SK-N-SH treated with all-trans-retinoic acid at 6 μM for 48 hours (cell line): ENCODE measurements around the gene LPIN2.

Experiments
- ATAC-seq: fragments of 200-7000 bp; cut with Tn5 transposase; 3 replicates; pipeline ENCODE4 v1.9.1; 2020; ENCODE audit warnings: mild to moderate bottlenecking, moderate library complexity
- ARNTL ChIP-seq: fragments of 450-650 bp; formaldehyde crosslinking; IDR thresholded peaks from 2 replicates; pipeline ENCODE4 v1.5.0; 2020; ENCODE audit warnings: low read depth, mild to moderate bottlenecking, moderate library complexity, borderline replicate concordance
- CREB5 ChIP-seq: fragments of 250-450 bp; sonication (Bioruptor Pico); IDR thresholded peaks from 2 replicates; pipeline ENCODE4 v1.5.1; 2020; ENCODE audit warnings: low read depth, mild to moderate bottlenecking, moderate library complexity
- CSDC2 ChIP-seq: fragments of 250-450 bp; sonication (Bioruptor Pico); IDR thresholded peaks from 2 replicates; pipeline ENCODE4 v1.5.0; 2020; ENCODE audit warnings: mild to moderate bottlenecking, moderate library complexity
- ESRRG ChIP-seq: fragments of 250-450 bp; sonication (Bioruptor Pico); IDR thresholded peaks from 2 replicates; pipeline ENCODE4 v1.6.1; 2021; ENCODE audit warnings: mild to moderate bottlenecking
- GLIS3 ChIP-seq: fragments of 250-450 bp; sonication (Bioruptor Pico); IDR thresholded peaks from 2 replicates; pipeline ENCODE4 v1.5.0; 2020; ENCODE audit warnings: mild to moderate bottlenecking, moderate library complexity
- ISL1 ChIP-seq: fragments of 250-450 bp; sonication (Bioruptor Pico); IDR thresholded peaks from 2 replicates; pipeline ENCODE4 v2.1.2; 2022; ENCODE audit warnings: mild to moderate bottlenecking, moderate library complexity
- OSR1 ChIP-seq: fragments of 250-450 bp; sonication (Bioruptor Pico); IDR thresholded peaks from 2 replicates; pipeline ENCODE4 v1.8.0; 2022; ENCODE audit warnings: moderate library complexity, mild to moderate bottlenecking, inconsistent platforms
- PATZ1 ChIP-seq: fragments of 250-450 bp; sonication (Bioruptor Pico); IDR thresholded peaks from 2 replicates; pipeline ENCODE4 v1.8.0; 2020; ENCODE audit warnings: mild to moderate bottlenecking, moderate library complexity, borderline replicate concordance
- POU6F1 ChIP-seq: fragments of 250-450 bp; sonication (Bioruptor Pico); IDR thresholded peaks from 2 replicates; pipeline ENCODE4 v1.8.0; 2021; ENCODE audit warnings: low read depth, mild to moderate bottlenecking, moderate library complexity, borderline replicate concordance
- PPARA ChIP-seq: fragments of 250-450 bp; sonication (Bioruptor Pico); IDR thresholded peaks from 2 replicates; pipeline ENCODE4 v1.5.0; 2020; ENCODE audit warnings: mild to moderate bottlenecking, borderline replicate concordance
- RARB ChIP-seq: fragments of 250-450 bp; sonication (Bioruptor Pico); IDR thresholded peaks from 2 replicates; pipeline ENCODE4 v1.8.0; 2021; ENCODE audit warnings: mild to moderate bottlenecking, moderate library complexity
- SNAI2 ChIP-seq: fragments of 250-450 bp; sonication (Bioruptor Pico); IDR thresholded peaks from 2 replicates; pipeline ENCODE4 v1.5.0; 2020; ENCODE audit warnings: mild to moderate bottlenecking, moderate library complexity
- TOX ChIP-seq: fragments of 250-450 bp; sonication (Bioruptor Pico); IDR thresholded peaks from 2 replicates; pipeline ENCODE4 v1.8.0; 2021; ENCODE audit warnings: mild to moderate bottlenecking, moderate library complexity, borderline replicate concordance
- TSHZ2 ChIP-seq: fragments of 250-450 bp; sonication (Bioruptor Pico); IDR thresholded peaks from 2 replicates; pipeline ENCODE4 v1.5.0; 2020; ENCODE audit warnings: mild to moderate bottlenecking, moderate library complexity
- ZFP3 ChIP-seq: fragments of 250-450 bp; sonication (Bioruptor Pico); IDR thresholded peaks from 2 replicates; pipeline ENCODE4 v1.5.0; 2020; ENCODE audit warnings: mild to moderate bottlenecking, moderate library complexity
- ZFP30 ChIP-seq: fragments of 450-650 bp; formaldehyde crosslinking; IDR thresholded peaks from 2 replicates; pipeline ENCODE4 v1.5.0; 2022; ENCODE audit warnings: mild to moderate bottlenecking, moderate library complexity
- ZNF70 ChIP-seq: fragments of 450-650 bp; formaldehyde crosslinking; IDR thresholded peaks from 2 replicates; pipeline ENCODE4 v1.5.0; 2020; ENCODE audit warnings: mild to moderate bottlenecking, moderate library complexity
- ZNF8 ChIP-seq: fragments of 450-650 bp; formaldehyde crosslinking; IDR thresholded peaks from 2 replicates; pipeline ENCODE4 v1.5.0; 2020; ENCODE audit warnings: mild to moderate bottlenecking, moderate library complexity

The LPIN2 gene

GRCh38 chr18:3013024-3013804 is at the start of gene LPIN2:
Gene LPIN2, minus strand, starts transcription at chr18:3013144. Its CDS starts 52,304 bp downstream, at chr18:2960840.
- TF ChIP-seq RARB (CRISPR knock-in tag) (no peak), ISL1 (no peak), CSDC2 (CRISPR knock-in tag) (no peak), PPARA (CRISPR knock-in tag) (no peak), TOX (CRISPR knock-in tag) (no peak), TSHZ2 (CRISPR knock-in tag) (no peak), ESRRG (CRISPR knock-in tag) (no peak), GLIS3 (CRISPR knock-in tag) (no peak), POU6F1 (CRISPR knock-in tag) (no peak), ZFP30 (CRISPR knock-in tag) (no peak), ZNF8 (CRISPR knock-in tag) (no peak), PATZ1 (CRISPR knock-in tag) (no peak), SNAI2 (CRISPR knock-in tag) (no peak), ARNTL (CRISPR knock-in tag) (no peak), ZNF70 (CRISPR knock-in tag) (no peak)
- peak; percentile 79 for ATAC-seq

GRCh38 chr18:3061581-3062312 is 48.8 kb upstream of the LPIN2 start:
- ATAC-seq: no peak
- TF ChIP-seq ISL1 (no peak), CREB5 (CRISPR knock-in tag) (no peak), ARNTL (CRISPR knock-in tag) (no peak), PATZ1 (CRISPR knock-in tag) (no peak), POU6F1 (CRISPR knock-in tag) (no peak), ZNF8 (CRISPR knock-in tag) (no peak), ZNF70 (CRISPR knock-in tag) (no peak), CSDC2 (CRISPR knock-in tag) (no peak), ZFP3 (CRISPR knock-in tag) (no peak), RARB (CRISPR knock-in tag) (no peak), PPARA (CRISPR knock-in tag) (no peak), OSR1 (CRISPR knock-in tag) (no peak)
